Activated gamma-delta T cell treated with Interleukin-2 at 50 U/mL for 16 hours (primary cell): ENCODE results near the gene TTC24.
"Not testable (repeated sequence)": the region's sequence is repeated elsewhere in the genome, so short reads cannot be mapped to it uniquely, and the experiment has no call there.

Source experiments
- DNase-seq: peaks from one replicate; pipeline ENCODE4 v3.0.0-alpha.2; 2020

Gene TTC24

DNA sequence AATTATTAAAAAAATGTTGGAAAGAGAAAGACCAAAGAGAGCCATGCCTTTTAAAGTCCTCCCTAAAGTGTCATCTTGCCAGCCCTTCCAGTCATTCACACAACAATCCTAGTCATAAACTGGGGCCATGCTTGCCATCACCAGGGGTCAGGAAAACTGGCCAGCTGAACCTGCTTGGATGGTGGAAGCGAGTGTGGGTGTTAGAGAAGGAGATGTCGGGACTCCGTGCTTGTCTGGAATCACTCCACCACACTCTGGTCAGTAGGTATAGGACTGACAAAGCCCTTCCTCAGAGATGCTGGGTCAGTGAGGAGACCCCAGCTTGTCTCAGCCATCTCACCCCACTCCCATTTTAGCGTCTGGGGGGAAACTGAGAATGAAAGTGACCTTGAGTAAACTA, 36.4 kb downstream of the TTC24 start:
- DNase-seq = no peak

DNA sequence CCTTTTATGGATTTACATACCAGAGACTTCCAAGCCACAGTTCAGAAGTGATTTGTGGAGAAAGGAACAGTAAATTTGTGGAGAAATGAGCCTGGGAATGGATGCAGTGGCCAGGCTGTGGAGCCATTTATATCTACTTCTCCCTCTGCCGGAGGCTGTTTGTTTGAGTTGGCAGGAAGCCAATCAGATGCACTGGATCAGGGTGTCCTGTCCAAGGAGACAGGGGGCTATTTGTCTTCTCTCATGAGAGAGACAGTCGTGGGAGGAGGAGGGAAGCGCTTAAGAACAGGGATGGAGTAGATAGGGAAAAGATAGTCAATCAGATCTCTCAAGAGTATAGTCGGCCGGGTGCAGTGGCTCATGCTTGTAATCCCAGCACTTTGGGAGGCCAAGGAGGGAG, 36.9 kb downstream of the TTC24 start:
- no peak for DNase-seq

DNA sequence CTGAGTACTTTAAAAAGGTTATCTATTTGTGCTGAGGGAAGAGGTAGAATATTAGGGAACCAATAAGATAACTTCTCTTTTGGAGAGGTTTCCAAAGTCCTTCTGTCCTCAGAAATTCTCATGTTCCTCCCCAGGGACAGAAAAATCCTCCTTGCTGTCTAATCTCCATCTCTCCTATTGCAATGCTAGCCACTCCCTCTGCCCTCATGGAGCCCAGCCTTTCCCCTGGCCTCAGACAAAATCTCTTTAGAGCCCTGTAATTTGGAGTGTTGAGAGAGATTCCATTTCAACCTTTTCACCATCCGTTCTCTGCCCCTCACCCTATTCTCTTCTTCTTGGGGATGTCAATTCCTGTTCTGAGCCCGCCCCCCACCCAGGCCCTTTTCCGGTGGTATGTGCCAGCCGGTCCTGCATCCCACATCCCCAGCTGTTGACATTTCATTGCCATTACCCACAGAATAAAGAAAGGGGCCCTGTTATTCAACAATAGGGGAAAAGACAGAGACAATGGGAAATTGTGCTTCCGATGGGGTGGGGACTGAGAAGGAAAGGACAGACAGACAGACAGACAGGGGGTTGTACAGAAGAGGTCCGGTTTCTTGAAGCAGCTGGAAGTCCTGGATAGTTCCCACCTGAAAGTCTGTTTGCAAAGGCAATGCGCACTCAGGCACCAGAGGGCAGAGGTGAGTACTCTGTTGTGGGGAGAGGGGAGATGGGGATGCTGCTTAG, 39.5 kb downstream of the TTC24 start, which contains the start of gene HAPLN2:
Gene HAPLN2 (plus strand): TSS at position 563 of the 729 bp plus-strand sequence. CDS start 4,076 bp downstream, outside the sequence.
- DNase-seq = no peak

DNA sequence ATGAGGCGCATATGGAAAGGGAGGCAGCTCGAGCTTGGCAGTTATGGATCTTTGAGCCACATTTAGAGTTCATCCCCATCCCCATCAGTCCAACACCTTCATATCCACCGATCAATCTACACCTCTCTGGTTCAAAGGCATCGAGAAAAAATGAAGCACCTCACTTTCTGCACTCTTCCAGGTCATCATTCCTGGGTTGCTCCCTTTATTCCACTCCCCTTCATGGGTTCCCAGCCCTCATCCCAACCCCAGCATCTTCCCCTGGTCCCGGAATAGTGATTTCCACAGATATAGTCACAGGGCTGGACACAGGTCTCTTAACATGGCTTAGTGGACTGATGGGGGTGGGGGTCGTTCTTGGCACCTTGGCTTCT, 40.0 kb downstream of the TTC24 start:
- DNase-seq = no peak

DNA sequence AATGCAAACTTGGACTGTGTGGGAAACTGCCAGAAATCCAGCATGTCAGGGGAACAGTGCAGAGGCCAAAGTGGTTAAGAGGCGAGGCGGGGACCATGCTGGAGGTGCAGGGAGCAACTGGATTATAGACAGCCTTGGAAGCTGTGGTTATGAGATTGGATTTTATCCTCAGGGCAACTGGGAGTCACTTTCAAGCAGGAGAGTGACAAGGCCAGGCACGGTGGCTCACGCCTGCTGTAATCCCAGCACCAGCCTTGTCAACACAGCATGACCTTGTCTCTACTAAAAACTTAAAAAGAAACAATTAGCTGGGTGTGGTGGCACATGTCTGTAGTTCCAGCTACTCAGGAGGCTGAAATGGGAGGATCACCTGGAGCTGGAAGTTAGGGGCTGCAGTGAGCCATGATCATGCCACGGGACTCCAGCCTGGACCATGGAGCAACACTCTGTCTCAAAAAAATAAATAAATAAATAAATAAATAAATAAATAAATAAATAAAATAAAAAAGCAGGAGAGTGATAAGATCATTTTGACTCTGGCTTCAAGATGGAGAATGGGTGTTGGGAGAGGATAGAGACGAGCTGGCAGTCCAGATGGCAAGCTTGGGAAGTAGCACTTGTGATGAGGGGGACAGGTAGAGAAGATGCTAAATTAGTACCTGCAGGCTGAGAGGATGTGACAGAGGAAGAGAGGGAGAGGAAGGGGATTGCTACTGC, 43.2 kb downstream of the TTC24 start:
- DNase-seq = no peak

DNA sequence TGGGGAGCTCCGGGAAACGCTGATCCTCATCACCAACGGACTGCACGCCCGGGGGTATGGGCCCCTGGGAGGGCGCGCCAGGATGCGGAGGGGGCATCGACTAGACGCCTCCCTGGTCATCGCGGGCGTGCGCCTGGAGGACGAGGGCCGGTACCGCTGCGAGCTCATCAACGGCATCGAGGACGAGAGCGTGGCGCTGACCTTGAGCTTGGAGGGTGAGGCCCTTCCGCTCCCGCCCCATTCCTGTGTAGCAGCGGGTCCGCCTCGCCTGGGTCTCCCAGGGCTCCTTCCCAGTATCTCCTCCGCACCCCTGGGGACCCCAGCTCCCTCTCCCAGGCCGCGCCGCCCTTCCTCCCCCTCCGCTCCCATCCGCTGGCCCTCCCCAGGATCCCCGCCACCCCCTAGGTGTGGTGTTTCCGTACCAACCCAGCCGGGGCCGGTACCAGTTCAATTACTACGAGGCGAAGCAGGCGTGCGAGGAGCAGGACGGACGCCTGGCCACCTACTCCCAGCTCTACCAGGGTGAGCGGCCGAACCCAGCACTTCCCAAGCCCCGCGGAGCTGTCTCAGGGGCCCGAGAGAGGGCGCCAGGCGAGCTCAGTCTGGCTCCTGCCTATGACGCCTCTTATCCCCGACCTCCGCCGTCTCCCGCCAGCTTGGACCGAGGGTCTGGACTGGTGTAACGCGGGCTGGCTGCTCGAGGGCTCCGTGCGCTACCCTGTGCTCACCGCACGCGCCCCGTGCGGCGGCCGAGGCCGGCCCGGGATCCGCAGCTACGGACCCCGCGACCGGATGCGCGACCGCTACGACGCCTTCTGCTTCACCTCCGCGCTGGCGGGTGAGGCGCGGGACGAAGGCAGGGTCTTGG, 44.7 kb downstream of the TTC24 start:
- DNase-seq = peak; percentile 26

DNA sequence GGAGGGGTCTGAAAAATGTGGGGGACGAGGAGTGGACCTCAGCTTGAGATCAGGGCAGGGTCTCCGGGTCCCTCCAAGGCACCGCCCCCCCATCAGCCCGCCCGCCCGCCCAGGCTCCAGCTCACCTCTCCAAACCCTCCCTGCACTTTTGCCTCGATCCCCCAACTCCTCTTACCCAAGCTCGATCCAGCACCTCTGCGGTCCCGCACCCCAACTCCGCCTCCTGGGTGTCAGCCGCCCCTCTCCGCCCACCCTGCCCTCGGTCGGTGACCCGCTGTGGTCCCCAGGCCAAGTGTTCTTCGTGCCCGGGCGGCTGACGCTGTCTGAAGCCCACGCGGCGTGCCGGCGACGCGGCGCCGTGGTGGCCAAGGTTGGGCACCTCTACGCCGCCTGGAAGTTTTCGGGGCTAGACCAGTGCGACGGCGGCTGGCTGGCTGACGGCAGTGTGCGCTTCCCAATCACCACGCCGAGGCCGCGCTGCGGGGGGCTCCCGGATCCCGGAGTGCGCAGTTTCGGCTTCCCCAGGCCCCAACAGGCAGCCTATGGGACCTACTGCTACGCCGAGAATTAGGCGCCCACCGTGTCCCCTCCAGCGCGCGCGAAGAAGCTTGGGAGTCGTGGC, 45.4 kb downstream of the TTC24 start:
- DNase-seq = no peak

DNA sequence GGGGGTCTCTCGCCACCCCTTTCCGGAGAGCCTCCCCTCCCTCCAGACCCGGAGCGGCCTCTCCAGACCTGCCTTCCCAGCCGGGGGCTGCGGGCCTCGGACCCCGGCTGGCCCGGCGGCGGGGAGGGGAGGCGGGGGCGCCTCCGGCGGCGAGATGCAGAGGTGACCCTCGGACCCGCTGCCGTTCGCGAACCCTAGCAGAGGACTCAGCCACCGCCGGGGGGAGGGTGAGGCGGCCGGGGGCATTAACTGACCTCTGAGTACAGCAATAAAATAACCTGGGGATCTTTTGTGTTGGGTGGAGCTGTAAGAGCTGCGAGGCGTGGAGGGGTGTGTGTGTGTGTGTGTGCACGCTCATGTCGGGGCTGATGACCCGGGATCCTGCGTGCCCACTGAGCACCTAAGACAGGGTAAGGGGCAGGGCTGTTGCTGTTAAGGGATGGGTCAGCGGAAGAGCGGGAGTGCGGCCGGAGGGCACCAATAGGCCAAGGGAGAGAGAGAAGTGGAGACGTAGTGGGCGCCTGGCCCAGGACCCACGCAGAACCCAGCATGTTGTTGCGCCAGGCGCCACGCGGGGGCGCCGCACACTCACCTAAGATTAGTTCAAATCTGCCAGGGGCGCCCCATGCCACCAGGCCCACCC, 46.0 kb downstream of the TTC24 start:
- DNase-seq = peak; percentile 70

DNA sequence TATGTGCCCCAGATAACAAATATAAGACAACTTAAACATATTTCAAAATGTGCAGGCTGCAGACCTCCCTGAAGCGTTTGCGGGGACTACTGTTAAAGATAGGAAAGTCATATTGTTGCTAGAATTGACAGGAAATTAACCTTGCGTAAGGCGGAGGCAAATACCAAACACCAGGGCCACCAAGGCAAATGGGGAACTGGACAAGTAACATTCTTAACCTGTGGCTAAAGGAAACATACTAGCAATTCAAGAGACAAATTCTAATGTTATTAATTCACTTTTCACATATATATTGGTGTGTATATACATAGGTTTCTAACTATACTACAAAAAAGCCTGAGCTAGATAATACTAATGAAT, 46.5 kb downstream of the TTC24 start:
- no peak for DNase-seq

DNA sequence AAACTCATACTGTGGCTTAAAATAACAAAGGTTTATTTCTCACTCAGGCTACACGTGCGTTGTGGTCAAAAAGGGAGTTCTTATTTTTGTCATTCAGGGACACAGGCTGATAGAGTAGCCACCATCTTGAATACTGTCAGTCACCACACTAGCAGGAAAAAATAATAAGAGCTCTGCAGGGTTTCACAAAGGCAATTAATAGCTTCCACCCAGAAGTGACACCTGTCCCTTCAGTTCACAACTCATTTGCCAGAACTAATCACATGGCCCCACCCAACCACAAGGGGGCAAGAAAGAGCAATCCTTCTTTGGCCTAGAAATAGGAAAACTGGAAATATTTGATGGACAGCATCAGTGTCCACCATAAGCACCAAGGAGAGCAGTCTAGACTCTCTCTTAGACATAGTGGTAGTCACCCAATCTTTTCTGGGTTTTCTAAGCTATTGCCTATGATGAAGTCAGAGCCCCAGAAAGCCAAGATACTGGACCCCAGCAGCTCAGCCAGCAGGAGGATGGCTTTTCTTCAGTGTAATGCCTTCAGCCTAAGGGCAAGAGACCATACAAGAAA, 47.9 kb downstream of the TTC24 start:
- no peak for DNase-seq

DNA sequence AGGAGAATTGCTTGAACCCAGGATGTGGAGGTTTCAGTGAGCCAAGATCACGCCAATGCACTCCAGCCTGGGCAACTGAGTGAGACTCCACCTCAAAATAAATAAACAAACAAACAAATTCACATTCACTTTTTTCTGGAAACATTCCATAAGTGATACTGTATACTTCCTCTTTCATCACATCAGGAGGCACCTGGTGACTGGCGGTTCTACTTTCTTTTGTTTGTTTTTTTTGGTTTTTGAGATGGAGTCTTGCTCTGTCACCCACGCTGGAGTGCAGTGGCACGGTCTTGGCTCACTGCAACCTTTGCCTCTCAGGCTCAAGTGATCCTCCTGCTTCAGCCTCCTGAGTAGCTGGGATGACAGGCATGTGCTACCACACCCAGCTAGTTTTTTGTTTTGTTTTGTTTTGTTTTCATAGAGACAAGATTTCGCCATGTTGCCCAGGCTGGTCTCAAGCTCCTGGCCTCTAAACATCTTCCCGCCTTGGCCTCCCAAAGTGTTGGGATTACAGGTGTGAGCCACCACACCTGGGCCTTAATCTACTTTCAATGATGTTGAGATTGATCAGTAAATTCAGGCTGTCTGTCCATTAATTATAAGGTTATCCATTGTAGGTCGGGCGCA, 50.4 kb downstream of the TTC24 start:
- no peak for DNase-seq

DNA sequence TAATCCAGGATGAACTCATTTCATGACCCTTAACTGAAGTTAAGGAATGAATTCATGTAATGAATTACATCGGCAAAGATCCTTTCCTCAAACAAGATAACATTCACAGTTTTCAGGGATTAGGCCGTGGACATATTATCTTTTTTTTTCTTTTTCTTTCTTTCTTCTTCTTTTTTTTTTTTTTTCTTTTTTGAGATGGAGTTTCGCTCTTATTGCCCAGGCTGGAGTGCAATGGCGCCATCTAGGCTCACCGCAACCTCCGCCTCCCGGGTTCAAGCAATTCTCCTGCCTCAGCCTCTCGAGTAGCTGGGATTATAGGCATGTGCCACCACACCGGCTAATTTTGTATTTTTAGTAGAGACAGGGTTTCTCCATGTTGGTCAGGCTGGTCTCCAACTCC, 51.6 kb downstream of the TTC24 start:
- DNase-seq = not testable (repeated sequence)

DNA sequence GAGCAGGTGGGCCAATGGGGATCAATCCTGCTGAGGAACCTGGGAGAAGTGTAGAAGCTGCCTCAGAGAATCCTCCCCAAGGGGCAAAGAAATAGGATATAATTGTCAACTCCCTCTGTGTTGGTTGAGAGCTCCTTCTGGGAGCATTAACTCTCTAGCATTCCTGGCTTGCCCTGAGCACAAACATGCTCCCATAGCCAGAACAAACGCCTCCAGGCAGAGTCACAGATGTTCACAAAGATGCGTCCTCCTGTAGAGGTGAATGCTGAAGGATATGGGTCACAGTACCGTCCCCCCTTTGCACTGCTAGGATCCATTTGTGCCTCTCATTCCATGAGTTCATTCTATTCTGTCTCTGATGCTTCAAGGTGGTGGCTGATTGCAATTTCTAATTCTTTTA, 52.8 kb downstream of the TTC24 start:
- no peak for DNase-seq
